ENCODE results near the gene COPZ1. TPM values are rescaled to one million over a fixed set of nuclear protein-coding genes. Genes with fewer than 3 reads are reported as not detected.

The COPZ1 gene
- total and polyA plus RNA-seq, 9 of the 15 experiments (the other 6 are each of a cell fraction or from before 2014, with no cell fraction given): 137 to 487 (median 233) TPM

DNA sequence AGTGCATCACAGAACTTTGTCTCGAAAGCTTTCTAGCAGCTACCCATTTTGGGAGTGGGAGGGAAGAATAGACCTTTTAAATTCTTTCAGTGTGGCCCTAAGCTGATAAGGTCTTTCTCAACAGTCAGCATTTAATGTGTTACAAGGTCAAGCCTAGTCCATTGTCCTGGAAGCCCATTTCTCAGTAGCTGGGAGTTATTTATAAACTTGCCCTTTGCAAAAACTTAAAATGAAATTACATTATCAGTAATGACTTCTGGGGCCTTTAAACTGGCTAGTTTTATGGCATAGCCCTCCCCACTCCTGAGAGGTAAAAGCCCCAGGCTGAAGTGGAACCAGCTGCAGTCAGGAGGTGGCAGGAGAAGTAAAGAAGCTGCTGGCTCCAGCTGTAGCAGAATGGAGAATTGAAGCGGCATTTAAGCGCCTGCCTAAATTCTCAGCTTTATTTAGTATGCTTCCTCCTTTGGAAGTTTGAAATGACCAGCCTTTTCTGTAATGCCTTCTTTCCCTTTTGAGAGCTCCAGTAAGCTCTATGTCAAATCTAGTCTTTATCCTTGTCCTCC, 12.4 kb downstream of the COPZ1 start (continued):
- TF ChIP-seq, protein P1, sequence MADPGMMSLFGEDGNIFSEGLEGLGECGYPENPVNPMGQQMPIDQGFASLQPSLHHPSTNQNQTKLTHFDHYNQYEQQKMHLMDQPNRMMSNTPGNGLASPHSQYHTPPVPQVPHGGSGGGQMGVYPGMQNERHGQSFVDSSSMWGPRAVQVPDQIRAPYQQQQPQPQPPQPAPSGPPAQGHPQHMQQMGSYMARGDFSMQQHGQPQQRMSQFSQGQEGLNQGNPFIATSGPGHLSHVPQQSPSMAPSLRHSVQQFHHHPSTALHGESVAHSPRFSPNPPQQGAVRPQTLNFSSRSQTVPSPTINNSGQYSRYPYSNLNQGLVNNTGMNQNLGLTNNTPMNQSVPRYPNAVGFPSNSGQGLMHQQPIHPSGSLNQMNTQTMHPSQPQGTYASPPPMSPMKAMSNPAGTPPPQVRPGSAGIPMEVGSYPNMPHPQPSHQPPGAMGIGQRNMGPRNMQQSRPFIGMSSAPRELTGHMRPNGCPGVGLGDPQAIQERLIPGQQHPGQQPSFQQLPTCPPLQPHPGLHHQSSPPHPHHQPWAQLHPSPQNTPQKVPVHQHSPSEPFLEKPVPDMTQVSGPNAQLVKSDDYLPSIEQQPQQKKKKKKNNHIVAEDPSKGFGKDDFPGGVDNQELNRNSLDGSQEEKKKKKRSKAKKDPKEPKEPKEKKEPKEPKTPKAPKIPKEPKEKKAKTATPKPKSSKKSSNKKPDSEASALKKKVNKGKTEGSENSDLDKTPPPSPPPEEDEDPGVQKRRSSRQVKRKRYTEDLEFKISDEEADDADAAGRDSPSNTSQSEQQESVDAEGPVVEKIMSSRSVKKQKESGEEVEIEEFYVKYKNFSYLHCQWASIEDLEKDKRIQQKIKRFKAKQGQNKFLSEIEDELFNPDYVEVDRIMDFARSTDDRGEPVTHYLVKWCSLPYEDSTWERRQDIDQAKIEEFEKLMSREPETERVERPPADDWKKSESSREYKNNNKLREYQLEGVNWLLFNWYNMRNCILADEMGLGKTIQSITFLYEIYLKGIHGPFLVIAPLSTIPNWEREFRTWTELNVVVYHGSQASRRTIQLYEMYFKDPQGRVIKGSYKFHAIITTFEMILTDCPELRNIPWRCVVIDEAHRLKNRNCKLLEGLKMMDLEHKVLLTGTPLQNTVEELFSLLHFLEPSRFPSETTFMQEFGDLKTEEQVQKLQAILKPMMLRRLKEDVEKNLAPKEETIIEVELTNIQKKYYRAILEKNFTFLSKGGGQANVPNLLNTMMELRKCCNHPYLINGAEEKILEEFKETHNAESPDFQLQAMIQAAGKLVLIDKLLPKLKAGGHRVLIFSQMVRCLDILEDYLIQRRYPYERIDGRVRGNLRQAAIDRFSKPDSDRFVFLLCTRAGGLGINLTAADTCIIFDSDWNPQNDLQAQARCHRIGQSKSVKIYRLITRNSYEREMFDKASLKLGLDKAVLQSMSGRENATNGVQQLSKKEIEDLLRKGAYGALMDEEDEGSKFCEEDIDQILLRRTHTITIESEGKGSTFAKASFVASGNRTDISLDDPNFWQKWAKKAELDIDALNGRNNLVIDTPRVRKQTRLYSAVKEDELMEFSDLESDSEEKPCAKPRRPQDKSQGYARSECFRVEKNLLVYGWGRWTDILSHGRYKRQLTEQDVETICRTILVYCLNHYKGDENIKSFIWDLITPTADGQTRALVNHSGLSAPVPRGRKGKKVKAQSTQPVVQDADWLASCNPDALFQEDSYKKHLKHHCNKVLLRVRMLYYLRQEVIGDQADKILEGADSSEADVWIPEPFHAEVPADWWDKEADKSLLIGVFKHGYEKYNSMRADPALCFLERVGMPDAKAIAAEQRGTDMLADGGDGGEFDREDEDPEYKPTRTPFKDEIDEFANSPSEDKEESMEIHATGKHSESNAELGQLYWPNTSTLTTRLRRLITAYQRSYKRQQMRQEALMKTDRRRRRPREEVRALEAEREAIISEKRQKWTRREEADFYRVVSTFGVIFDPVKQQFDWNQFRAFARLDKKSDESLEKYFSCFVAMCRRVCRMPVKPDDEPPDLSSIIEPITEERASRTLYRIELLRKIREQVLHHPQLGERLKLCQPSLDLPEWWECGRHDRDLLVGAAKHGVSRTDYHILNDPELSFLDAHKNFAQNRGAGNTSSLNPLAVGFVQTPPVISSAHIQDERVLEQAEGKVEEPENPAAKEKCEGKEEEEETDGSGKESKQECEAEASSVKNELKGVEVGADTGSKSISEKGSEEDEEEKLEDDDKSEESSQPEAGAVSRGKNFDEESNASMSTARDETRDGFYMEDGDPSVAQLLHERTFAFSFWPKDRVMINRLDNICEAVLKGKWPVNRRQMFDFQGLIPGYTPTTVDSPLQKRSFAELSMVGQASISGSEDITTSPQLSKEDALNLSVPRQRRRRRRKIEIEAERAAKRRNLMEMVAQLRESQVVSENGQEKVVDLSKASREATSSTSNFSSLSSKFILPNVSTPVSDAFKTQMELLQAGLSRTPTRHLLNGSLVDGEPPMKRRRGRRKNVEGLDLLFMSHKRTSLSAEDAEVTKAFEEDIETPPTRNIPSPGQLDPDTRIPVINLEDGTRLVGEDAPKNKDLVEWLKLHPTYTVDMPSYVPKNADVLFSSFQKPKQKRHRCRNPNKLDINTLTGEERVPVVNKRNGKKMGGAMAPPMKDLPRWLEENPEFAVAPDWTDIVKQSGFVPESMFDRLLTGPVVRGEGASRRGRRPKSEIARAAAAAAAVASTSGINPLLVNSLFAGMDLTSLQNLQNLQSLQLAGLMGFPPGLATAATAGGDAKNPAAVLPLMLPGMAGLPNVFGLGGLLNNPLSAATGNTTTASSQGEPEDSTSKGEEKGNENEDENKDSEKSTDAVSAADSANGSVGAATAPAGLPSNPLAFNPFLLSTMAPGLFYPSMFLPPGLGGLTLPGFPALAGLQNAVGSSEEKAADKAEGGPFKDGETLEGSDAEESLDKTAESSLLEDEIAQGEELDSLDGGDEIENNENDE (IDR thresholded peaks at IDR 0.05; ENCODE audit: low read depth, low read length): no peak
